Keratinocyte (primary cell): Measurements from ENCODE around the gene DNAH10. TPM values are rescaled to one million over a fixed set of nuclear protein-coding genes. Genes with fewer than 3 reads are reported as not detected.

Experiments used
- DNase-seq: peaks from one replicate; pipeline ENCODE4 v3.0.0-alpha.2; 2011; ENCODE audit warnings: low read depth, missing footprints, low spot score
- FAIRE-seq: peaks from 2 replicates; lab custom pipeline; 2011; peaks lifted over from hg19 to GRCh38; lab: Jason Lieb, UNC
- H2AFZ ChIP-seq: 2 replicates; pipeline ENCODE4 v1.6.0; 2012; ENCODE audit warnings: low read length, control low read depth, inconsistent platforms; ENCODE audit not compliant: control insufficient read depth
- H3K27ac ChIP-seq: 2 replicates; pipeline ENCODE4 v1.5.1; 2011; ENCODE audit warnings: low read length; ENCODE audit not compliant: control insufficient read depth, insufficient read depth
- H3K27me3 ChIP-seq: 3 replicates; pipeline ENCODE4 v1.6.0; 2011; ENCODE audit warnings: low read length; ENCODE audit not compliant: control insufficient read depth, insufficient read depth; ENCODE audit errors: extremely low read depth
- H3K36me3 ChIP-seq, 2 experiments: 2 replicates in 1 of 2; 3 replicates in 1 of 2; pipeline ENCODE4 v1.5.1; 2011; ENCODE audit warnings: low read length in 2 of 2, mild to moderate bottlenecking in 1 of 2; ENCODE audit not compliant: control insufficient read depth in 2 of 2, insufficient read depth in 2 of 2; ENCODE audit errors: extremely low read depth in 1 of 2
- H3K4me1 ChIP-seq: 3 replicates; pipeline ENCODE4 v1.5.1; 2011; ENCODE audit warnings: low read length; ENCODE audit not compliant: control insufficient read depth, insufficient read depth; ENCODE audit errors: extremely low read depth
- H3K4me2 ChIP-seq: 3 replicates; pipeline ENCODE4 v1.6.0; 2011; ENCODE audit warnings: low read depth, low read length; ENCODE audit not compliant: control insufficient read depth, insufficient read depth; ENCODE audit errors: extremely low read depth
- H3K4me3 ChIP-seq, 3 experiments: fragments of 200-600 bp in 1 of 3; sonication (generic) in 1 of 3; 2 replicates in 2 of 3; 3 replicates in 1 of 3; pipeline ENCODE4 v1.5.1; 2011 to 2016; ENCODE audit warnings: low read length in 3 of 3, mild to moderate bottlenecking in 3 of 3, control low read depth in 2 of 3, inconsistent platforms in 1 of 3, low read depth in 1 of 3, mixed read lengths in 1 of 3, mixed run types in 1 of 3, moderate library complexity in 1 of 3; ENCODE audit not compliant: control insufficient read depth in 2 of 3, insufficient read depth in 2 of 3; ENCODE audit errors: extremely low read depth in 1 of 3
- H3K79me2 ChIP-seq: 2 replicates; pipeline ENCODE4 v1.6.0; 2012; ENCODE audit warnings: low read length; ENCODE audit not compliant: control insufficient read depth, insufficient read depth
- H3K9ac ChIP-seq: 3 replicates; pipeline ENCODE4 v1.6.0; 2011; ENCODE audit warnings: low read length; ENCODE audit not compliant: control insufficient read depth, insufficient read depth; ENCODE audit errors: extremely low read depth
- H3K9me1 ChIP-seq: 3 replicates; pipeline ENCODE4 v1.6.0; 2011; ENCODE audit warnings: low read length; ENCODE audit not compliant: control insufficient read depth, insufficient read depth; ENCODE audit errors: extremely low read depth
- H3K9me3 ChIP-seq: 2 replicates; pipeline ENCODE4 v1.5.1; 2012; ENCODE audit warnings: low read depth, low read length; ENCODE audit not compliant: control insufficient read depth
- H4K20me1 ChIP-seq: 3 replicates; pipeline ENCODE4 v1.6.0; 2011; ENCODE audit warnings: low read length; ENCODE audit not compliant: control insufficient read depth, insufficient read depth; ENCODE audit errors: extremely low read depth
- CTCF ChIP-seq, 3 experiments: IDR thresholded peaks in 1 of 3; conservative IDR thresholded peaks in 1 of 3; optimal IDR thresholded peaks in 1 of 3; 2 replicates in 2 of 3; 3 replicates in 1 of 3; pipeline versions ENCODE3 to v1.5.1; 2011; ENCODE audit warnings: low read length in 3 of 3, mild to moderate bottlenecking in 3 of 3, moderate library complexity in 2 of 3, control low read depth in 1 of 3, inconsistent platforms in 1 of 3; ENCODE audit not compliant: insufficient read depth in 2 of 3; ENCODE audit errors: extremely low read depth in 1 of 3
- EZH2 ChIP-seq: IDR thresholded peaks from one replicate; pipeline ENCODE4 v1.6.1; 2012; ENCODE audit warnings: inconsistent platforms, mild to moderate bottlenecking, low read length, moderate library complexity
- dilution Hi-C: fragments of 300-500 bp; cut with MboI; formaldehyde crosslinking; loops from one replicate; pipeline ENCODE4 v1.7.0; 2020; ENCODE audit warnings: low sequenced_read_pairs; ENCODE audit not compliant: extremely low pct_ligation_motif_present
- polyA plus RNA-seq, 5 experiments: library from polyadenylated mRNA; depleted of rRNA in 3 of 5; stranded (reverse) in 3 of 5; stranded (forward) in 1 of 5; unstranded in 1 of 5; fragments of >200 nt; gene quantifications; 1 replicate in 1 of 5; 2 replicates in 3 of 5; 3 replicates in 1 of 5; pipeline versions ENCODE4 v1.2.1 to v1.2.3, GENCODE V29; 2011 to 2012; ENCODE audit warnings: missing spikeins in 2 of 5, low read depth in 1 of 5, low replicate concordance in 1 of 5

DNAH10 gene
- polyA plus RNA-seq, 1 donor (not counting 4 experiments of a cell fraction or from before 2014, with no cell fraction given) = 0.08 TPM

DNA sequence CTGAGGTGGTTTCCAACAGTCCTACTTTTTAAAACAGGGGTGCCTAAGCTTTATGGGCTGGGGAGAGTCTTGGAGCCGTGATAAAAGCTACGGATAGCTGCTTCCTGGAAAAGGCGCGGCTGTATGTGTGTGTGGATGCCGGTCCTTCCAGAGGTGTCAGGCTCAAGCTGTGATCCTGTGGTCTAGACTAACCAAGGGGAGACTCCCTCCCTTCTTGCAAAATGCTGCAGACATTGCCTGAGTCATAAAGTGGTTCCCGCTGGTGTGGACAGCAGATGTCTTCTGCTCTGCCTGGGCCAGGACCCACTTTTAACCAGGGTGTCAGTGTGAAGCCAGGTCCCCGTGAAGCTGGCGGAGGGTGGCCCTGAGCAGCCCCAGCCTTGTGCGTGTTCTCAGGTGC lies 172.7 kb downstream of the DNAH10 start:
- Histone ChIP-seq H4K20me1 (no peaks in the 10 kb centered on the region), H3K27me3 (peaks cover 12% of the 10 kb centered on the region), H3K9ac (no peak overlapping the region), H3K27ac (no peak overlapping the region), H2AFZ (no peak overlapping the region), H3K4me1 (no peaks in the 10 kb centered on the region), H3K4me3 (no peak overlapping the region), H3K9me3 (no peaks in the 10 kb centered on the region), H3K9me1 (no peaks in the 10 kb centered on the region), H3K36me3 (peaks cover 0 to 3% of the 10 kb centered on the region in 2 experiments), H3K4me2 (no peak overlapping the region), H3K79me2 (no peaks in the 10 kb centered on the region)
- dilution Hi-C loops = no loop called here
- DNase-seq = no peak
- TF ChIP-seq EZH2 (no peak), CTCF (optimal IDR thresholded peaks at IDR 0.05 in 1 of 3, IDR thresholded peaks at IDR 0.05 in 1 of 3, conservative IDR thresholded peaks at IDR 0.05 in 1 of 3; ENCODE audit: extremely low read depth in 1 of 3, insufficient read depth in 2 of 3, low read length in 3 of 3) (no peak)
- FAIRE-seq = no peak

DNA sequence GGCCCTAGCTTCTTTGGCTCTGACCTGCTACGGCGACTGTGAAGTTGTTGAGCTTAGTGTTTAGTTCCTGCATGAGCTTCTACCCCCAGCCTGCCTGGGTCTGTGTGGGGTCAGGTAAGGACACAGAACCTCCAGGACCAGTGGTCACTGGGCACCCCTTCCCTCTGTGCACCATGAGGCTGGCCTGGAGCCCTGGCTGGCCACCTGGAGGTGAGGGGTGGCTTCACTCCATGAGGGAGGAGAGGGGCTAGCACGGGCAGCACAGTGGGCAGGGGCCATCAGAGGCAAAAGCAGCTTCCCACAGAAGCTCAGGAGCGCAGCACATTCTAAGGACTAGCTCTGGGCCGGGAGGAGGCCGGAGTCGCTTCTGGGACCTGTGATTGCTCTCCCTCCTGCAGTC lies 173.9 kb downstream of the DNAH10 start:
- H3K4me1 ChIP-seq = no peaks in the 10 kb centered on the region
- H3K9me3 ChIP-seq = no peaks in the 10 kb centered on the region
- H3K9me1 ChIP-seq = no peaks in the 10 kb centered on the region
- no peak overlapping the region for H3K9ac ChIP-seq
- no peak overlapping the region for H3K27ac ChIP-seq
- DNase-seq = no peak
- dilution Hi-C loops = no loop called here
- peaks cover 0 to 3% of the 10 kb centered on the region in 2 experiments for H3K36me3 ChIP-seq
- H3K79me2 ChIP-seq = no peaks in the 10 kb centered on the region
- no peaks in the 10 kb centered on the region for H4K20me1 ChIP-seq
- FAIRE-seq = no peak
- no peak overlapping the region for H3K4me3 ChIP-seq
- peaks cover 11% of the 10 kb centered on the region for H3K27me3 ChIP-seq
- TF ChIP-seq CTCF (optimal IDR thresholded peaks at IDR 0.05 in 1 of 3, IDR thresholded peaks at IDR 0.05 in 1 of 3, conservative IDR thresholded peaks at IDR 0.05 in 1 of 3; ENCODE audit: extremely low read depth in 1 of 3, insufficient read depth in 2 of 3, low read length in 3 of 3) = no peak
- TF ChIP-seq EZH2 = no peak
- H2AFZ ChIP-seq = no peak overlapping the region
- no peak overlapping the region for H3K4me2 ChIP-seq
